GM12801 (cell line): ENCODE results near the gene BABAM1.

Experiments used
- CTCF ChIP-seq: IDR thresholded peaks from one replicate; pipeline ENCODE4 v1.5.1; 2011; ENCODE audit warnings: control low read depth; ENCODE audit not compliant: insufficient read length; ENCODE audit errors: extremely low read depth

The BABAM1 gene

DNA sequence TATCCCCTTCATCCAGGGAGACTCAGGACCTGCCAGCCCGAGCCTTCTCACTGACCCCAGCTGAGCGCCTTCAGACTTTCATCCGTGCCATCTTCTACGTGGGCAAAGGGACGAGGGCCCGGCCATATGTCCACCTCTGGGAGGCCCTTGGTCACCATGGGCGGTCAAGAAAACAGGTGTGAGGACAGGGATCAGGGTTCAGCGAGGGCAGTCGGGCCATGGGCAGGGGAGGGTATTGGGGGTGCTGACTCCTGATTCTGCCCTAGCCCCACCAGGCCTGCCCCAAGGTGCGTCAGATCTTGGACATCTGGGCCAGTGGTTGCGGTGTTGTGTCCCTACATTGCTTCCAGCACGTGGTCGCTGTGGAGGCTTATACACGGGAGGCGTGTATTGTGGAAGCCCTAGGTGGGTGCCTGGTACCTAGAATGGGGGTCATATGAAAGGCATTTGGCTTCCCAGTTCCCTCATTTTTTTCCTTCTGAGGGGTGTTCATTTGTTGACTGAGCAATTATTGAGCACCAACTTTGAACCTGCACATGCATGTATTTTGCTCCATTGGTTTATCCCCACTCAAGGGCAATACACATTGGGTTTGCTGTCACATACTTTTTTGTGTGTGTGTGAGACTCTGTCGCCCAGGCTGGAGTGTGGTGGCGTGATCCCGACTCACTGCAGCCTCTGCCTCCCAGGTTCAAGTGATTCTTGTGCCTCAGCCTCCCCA lies 18.3 kb downstream of the BABAM1 start:
- no peak for TF ChIP-seq CTCF

GRCh38 chr19:17286263-17286662 lies 19.0 kb downstream of the BABAM1 start:
- TF ChIP-seq CTCF = no peak

DNA sequence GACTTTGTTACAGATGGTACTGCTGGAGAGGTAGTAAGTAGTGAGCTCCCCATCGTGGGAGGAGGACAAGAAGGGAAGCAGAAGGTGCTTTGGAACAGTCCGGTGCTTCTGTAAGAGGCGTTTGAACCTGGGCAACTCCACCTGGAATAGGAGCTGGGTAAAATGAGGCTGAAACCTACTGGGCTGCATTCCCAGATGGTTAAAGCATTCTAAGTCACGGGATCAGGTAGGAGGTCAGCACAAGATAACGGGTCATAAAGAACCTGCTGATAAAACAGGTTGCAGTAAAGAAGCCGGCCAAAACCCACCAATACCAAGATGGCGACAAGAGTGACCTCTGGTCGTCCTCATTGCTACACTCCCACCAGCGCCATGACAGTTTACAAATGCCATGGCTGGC lies 19.5 kb downstream of the BABAM1 start:
- TF ChIP-seq CTCF = no peak

DNA sequence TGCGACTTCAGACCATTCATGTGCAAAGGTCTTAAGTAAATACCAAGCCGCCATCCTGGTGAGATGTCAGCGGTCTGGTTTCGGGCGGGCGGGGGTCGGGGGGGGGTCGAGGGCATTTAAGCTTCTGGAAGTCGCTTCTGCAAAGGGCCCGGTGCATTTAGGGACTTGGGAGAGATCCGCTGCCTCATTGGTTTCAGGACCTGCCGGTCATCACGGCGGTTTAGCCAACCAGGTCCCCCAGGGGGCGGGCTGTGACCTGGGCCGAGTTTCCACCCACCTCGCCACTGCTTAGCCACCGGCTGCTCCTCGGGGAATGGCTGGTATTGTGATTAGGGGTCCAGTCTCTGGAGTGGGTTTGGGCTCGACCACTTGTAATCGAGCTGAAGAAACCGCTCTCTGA lies 22.2 kb downstream of the BABAM1 start:
- no peak for TF ChIP-seq CTCF

DNA sequence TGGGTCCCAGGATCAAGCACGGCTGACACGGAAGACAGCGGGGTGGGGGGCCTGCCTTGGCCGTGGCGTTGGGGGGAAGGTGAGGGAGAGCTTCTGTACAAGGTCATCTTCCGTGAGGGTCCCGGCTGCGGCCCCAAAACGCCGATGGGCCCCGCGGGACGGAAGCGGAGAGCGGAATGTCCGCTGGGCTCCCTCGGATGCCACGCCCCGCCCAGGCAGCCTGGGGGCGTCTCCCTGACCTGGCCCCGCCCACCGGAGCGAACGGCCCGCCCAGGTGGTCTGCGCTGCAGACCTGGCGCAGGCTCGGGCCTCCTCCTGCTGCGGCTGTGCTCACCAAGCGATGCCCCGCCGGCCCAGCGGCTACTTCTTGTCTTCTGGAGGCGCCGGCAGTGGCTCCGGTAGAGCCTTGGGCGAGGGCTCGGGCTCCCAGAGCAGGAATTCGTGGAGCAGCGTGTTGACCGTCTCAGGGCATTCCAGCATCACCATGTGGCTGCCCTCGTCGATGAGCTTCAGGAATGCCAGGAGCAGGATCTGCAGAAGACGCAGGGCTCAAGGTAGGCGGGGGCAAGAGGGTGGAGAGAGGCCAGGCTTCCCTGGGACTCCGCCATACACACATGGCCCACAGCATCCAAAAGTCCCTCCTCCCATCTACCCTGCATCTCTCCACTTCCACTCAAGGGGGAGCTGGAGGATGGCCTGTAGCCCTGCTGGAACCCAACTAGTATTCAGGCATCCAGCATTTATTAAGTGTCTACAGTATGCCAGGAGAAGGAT lies 25.2 kb downstream of the BABAM1 start:
- TF ChIP-seq CTCF = no peak

GRCh38 chr19:17293605-17294004 lies 26.4 kb downstream of the BABAM1 start:
- TF ChIP-seq CTCF = no peak

GRCh38 chr19:17294051-17294891 lies 27.0 kb downstream of the BABAM1 start:
- no peak for TF ChIP-seq CTCF
